NOMO-1 (cell line): Measurements from ENCODE around the gene ABHD17A.

Source experiments
- DNase-seq, 2 experiments: peaks; one replicate each; lab custom pipeline; 2025; ENCODE audit not compliant: unreplicated experiment in 2 of 2; lab: John Stamatoyannopoulos, UW

ABHD17A gene

DNA sequence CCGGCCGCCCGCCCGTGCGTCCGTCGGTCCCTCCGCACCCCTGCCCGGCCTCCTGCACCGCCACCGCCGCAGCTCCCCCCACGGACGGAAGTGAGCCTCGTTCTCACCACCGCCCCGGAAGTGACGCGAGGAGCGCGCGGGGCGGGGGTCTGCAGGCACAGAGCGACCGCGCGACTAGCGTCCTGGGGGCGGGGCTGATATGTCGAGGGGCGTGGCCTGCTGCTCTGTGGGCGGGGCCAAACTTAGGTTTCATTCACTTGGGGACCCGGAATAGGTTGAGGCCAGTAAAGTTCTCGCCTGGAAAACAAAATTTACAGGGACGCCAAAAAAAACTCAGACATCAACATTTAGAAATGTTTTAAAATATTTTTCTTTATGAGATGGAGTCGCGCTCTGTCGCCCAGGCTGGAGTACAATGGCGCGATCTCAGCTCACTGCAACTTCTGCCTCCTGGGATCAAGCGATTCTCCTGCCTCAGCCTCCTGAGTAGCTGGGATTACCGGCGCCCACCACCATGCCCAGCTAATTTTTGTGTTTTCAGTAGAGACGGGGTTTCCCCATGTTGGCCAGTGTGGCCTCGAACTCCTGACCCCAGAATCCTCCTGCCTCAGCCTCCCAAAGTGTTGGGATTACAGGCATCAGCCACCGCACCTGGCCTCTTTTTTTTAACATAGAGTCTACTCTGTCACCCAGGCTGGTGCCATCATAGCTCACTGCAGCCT, at the start of gene ABHD17A:
ABHD17A (minus strand) TSS at position 99 of the 722 bp plus-strand sequence. CDS start 3,930 bp downstream, outside the sequence.
- DNase-seq, result peak; percentile 82 to 95

DNA sequence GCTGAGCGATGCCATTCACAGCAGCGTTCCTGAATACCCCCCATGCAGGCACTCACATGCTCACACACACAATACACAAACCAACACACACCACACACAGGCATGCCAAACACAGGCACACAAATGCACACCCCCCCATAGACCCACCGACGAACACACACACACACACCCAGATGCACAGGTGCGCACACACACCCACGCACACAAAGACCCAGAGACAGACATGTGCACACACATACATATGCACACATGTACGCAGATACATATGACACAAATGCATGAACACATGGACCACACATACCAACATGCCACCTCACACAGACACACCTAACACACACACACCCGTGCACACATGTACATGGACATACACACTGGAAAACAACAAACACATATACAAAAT, 48.6 kb upstream of the ABHD17A start:
- DNase-seq, result no peak

DNA sequence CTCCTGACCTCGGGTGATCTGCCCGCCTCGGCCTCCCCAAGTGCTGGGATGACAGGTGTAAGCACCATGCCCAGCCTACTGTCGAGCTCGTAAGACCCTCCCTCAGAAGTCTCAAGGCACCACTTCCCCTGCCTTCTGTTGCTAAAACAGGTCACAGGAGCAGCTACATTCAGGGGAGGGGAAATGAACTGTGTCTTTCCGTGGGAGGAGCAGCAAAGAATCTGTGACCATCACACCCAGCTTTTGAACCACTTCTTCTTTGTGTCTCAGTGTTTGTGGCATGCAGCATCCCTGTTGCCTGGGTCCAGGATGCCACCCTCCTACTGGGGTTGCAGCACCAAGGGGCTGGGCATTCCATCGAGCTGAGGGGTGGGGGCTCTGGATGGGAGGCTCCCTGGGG, 47.9 kb upstream of the ABHD17A start:
- no peak for DNase-seq

DNA sequence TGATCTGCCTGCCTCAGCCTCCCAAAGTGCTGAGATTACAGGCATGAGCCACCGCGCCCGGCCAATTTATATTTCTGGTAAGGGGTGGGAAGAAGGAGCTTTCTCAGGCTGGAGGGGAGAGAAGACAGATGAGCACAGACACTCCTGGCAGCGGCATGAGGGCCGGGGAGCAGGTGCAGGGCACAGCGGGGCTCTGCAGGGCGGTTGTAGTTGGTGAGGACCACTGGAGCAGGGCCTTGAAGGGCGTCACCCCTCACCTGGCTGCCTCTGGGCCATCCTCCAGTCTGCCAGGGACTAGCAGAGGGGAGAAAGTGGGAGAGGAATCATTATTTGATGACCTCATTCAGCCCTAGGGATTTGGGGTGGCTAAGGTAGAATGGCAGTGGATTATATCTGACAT, 47.1 kb upstream of the ABHD17A start:
- no peak for DNase-seq

DNA sequence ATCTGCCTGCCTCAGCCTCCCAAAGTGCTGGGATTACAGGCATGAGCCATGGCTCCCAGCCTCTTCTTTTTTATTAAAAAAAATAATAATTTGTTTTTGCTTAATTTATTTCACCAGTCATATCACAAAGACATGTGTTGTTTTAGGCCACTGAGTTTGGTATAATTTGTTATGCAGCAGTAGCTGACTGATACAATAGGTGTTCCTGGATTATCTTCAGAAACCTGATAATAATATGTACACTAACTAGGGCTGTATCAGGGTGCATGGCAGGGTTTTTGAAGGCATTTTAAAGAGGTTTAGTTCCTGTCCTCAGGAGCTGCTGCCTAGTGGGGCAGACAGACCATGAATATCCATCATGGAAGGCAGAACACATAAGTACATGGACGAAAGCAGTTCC, 46.1 kb upstream of the ABHD17A start:
- DNase-seq, result no peak

DNA sequence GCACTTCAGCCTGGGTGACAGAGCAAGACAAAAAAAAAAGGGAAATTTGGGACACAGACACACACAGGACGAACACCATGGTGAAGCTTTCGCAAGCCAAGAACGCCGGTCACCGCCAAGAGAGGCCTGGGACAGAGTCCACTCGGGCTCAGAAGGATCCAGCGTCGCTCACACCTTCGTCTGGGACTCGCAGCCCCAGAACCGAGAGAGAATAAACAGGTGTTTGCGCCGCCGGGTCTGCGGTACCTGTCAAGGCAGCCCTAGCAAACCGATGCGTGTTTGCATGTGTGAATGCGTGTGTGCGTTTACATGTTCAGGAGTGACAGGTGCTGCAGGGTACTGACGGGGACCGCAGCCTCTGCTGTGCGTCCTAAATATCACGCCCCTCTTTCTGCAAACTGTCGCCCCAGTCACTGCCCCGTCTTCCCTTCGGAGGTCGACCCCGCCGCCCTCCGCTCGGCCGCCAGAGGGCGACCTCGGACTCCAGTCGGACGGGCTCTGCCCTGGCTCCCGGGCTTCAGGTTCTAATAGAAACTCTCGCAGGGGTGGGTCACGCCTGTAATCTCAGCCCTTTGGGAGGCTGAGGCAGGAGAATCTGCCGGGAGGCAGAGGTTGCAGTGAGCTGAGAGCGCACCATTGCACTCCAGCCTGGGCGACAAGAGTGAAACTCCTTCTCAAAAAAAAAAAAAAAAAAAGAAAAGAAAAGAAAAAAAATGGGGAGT, 43.9 kb upstream of the ABHD17A start:
- DNase-seq, result peak; percentile 63 to 73

DNA sequence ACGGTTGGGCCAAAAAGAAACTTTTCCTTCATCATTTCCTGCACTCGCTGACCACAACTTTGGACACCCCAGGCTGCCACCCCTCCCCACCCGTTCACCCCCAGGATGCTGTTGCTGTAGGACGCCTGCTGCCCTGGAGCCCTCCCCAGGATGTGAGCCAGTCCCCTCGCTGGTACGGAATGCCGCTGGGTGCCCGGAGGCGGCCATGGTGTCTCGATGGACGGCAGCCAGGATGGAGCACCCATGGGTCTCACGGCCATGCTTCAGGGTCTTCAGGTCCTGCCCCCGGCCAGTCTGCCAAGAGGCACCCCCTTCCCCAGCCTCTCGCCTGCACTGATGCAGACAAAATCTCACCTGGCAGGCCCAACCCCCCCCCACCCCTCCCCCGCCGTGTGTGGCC, 40.2 kb upstream of the ABHD17A start:
- no peak for DNase-seq

DNA sequence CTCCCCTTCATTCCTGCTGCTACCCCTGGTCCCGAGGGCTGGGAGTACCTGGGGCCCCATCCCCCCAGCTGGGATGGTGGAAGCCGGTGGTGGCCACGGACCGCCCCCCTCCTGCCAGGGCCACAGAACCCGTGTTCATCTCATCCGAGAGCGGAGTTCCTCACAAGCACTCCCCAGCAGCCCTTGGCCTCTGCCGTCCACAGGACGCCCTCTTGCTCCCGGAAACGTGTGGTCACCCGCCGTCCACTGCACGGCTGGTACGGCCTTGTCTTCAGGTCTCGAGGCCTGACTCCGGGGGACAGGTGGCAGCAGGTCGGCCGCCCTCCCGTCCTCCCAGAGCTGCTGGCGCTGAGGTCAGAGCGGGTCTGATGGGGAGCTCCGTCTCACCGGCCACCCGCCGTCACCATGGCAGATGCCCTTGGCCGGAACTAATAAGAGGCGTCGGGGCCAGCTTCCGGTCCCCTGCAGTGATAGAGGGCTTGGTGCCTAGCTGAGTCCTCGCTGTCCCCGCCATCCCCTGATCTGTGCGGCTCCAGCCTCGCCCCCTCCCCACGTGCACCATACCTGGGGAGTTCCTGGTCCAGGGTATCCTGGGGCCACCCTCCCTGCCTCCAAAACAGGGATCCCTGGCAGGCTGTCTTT, 39.1 kb upstream of the ABHD17A start:
- DNase-seq, result no peak

DNA sequence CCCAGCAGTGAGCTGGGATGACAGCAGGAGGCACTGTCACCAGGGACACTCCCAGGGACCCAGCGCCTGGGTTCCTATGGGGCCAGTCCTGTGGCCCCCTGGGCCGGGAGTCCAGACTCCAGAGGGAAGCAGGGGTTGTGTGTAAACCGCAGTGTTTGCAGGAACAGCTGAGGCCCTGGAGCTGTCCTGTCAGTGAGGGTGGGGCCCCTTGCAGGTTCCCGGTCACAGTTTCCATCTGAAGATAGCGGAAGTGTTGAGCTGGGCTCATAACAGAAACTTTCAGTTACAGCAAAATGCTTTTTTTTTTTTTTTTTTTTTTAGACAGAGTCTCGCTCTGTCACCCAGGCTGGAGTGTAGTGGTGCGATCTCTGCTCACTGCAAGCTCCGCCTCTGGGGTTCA, 38.0 kb upstream of the ABHD17A start:
- DNase-seq, result peak; percentile 74 to 89

DNA sequence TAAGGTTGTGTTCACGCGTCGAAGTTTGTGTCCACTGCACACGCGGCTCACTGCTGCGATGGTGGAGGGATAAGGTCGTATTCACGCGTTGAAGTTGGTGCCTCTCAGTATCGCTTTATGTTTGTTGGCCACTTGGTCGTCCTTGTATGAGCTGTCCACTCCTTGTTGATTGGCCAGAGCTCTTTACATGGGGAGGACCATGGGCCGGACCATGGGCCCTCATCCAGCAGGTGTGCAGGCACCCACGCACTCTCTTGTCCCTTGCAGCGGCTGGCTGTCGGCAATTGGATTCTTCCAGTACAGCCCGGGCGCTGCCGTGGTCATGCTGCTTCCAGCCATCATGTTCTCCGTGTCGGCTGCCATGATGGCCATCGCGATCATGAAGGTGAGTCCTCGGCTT, 37.5 kb upstream of the ABHD17A start:
- no peak for DNase-seq

DNA sequence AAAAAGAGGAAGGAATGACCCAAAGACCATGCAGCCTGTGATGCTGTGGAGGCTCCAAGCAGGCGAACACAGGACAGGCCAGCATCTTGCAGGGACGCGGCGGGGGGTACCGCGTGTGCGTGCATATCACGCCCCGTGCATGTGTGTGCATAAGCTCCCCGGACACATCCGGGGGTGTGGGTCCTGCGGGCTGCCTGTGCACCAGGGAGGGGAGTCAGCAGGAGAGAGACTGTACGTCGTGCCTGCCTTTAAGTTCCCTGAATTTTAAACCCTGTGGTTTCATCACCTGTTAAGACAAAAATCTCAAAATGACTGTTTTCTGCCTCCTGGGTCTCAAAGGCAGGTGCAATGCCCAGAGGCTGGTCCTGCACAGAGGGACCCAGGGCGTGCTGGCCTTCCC, 36.5 kb upstream of the ABHD17A start:
- no peak for DNase-seq

DNA sequence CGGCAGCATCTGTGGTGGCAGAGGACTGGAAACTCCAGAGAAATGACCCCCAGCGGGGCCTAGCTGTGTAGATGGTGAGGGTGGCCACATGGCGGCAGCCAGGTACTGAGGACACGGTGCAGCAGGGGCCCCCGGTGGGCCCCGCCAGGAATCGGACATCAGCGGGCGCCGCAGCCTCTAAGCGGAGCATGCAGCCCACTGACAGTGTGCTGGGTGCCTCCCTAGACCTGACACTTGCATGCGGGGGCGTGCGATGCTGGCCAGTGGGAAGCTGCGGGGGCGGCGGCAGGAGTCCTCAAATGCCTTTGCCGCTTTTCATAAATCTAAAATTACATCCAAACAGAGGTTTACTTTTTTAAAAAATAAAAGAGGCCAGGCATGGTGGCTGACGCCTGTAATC, 36.0 kb upstream of the ABHD17A start:
- no peak for DNase-seq

DNA sequence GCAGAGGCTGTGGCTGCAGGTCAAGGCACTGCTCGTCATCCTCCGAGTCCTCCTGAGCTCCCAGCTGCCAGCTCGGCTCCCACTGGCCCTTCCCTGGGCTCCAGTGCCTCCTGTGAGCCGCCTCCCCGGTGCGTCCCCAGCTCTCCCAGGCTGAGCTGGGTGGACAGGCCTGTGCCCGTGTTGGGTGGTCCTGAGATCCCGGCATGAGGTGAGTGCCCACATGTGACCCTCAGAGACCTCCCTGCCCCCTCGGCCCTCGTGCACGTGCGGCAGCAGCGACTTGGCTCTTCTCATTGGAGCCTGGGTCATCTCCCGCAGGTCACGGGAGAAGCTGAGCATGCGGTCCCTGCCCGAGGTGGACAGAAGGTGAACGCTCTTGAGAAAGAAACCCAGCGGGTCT, 35.3 kb upstream of the ABHD17A start:
- DNase-seq, result no peak

DNA sequence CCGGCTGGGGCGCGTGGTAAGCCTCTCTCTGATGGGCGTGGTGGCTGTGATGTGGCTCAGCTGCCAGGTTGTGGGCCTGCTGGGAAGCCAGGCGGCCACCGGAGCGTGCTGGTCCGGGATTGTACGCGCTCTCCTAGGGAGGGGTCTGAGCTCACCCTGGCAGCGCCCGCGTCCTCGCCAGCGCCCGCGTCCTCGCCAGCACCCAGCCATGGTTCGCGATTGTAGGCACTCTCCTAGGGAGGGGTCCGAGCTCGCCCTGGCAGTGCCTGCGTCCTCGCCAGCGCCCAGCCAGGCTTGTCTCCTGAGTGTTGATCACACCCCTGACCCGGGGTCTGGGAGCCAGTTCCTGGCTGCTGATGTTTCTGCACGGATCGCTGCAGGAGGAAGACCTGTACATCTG, 33.7 kb upstream of the ABHD17A start:
- no peak for DNase-seq

DNA sequence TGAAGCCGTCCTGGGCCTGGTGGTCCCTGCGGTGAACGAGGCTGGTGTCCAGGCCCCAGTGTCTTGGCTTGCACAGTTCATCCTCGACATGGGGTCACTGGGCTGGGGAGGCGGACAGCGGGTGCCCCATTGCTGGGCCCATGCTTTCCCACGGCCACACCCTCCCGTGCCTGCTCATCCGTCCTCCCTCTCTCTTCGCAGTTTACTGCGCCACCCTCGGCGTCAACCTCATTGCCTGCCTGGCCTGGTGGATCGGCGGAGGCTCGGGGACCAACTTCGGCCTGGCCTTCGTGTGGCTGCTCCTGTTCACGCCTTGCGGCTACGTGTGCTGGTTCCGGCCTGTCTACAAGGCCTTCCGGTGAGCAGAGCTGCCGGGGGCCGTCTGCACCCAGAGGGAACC, 32.6 kb upstream of the ABHD17A start:
- DNase-seq, result no peak

DNA sequence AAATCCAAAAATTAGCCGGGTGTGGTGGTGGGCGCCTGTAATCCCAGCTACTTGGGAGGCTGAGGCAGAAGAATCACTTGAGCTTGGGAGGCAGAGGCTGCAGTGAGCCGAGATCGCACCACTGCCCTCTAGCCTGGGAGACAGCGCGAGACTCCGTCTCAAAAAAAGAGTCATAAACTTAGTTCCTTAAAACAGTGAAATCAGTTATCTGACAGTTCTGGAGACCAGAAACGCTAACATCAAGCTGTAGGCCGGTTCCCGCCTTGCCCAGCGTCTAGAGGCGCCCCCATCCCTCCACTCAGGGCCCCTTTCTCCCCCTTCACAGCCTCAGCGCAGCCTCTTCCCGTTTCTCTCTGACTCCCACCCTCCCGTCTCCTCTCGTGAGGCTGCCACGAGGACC, 31.9 kb upstream of the ABHD17A start:
- peak in 1 of 2 experiments; percentile 20 for DNase-seq

DNA sequence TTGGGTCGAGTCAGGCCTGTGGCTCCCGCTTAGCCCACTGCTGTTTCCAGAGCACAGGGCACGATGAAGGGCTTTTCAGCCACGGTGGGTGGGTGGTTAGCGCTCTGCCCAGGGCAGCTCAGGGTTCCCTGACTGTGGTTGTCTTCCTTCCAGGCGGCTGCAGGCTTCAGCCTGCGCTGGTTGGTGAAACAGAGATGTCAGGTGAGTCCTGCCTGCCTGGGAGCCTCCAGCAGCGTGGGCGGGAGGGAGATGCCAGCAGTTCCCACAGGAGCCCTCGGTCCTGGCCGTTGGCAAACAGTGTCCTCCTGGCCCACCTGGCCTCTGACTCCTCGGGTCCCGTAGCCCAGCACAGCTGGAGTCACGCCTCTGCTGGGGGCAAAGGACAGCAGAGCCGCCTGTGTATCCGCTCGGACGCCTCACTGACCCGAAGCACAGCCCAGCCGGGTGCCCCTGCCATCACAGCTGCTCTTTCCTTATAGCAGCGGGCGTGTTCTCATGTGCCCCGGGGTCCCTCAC, 29.6 kb upstream of the ABHD17A start:
- no peak for DNase-seq

DNA sequence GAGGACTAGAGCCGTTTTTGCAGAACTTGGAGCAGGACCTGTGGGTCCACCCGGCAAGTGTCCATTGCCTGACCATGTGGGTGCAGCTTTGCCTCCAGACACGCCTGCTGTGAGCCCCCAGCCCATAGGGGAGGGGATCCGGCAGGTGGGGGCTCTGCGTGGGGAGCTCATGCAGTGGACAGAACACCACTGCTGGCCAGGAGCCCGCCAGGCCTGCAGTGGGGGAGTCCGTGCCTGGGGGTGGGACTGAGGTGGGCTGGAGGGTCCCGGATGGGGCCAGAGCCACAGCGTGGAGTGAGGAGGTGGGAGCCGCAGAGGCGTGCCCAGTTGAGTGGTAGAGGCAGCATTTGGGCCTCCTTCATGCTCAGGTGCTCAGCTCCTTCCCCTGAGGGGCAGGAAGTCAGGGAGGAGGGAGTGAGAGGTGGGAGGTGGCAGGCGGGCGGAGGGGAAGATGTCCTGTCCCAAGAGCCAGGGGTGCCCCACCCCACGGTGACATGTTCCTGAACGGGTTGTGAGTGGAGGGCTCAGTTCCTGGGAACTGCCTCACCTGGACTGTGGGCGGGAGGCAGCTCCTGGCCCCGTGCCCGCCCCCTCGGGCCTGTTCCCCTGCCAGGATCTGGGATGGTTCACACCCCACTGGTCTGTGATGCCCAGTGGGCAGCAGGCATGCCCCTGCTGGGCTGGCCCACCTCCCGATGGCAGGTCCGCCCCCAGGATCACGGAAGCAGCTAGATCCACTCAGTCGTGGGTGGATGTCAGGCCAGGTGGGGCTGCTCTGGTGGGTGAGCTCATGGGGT, 28.7 kb upstream of the ABHD17A start:
- no peak for DNase-seq

DNA sequence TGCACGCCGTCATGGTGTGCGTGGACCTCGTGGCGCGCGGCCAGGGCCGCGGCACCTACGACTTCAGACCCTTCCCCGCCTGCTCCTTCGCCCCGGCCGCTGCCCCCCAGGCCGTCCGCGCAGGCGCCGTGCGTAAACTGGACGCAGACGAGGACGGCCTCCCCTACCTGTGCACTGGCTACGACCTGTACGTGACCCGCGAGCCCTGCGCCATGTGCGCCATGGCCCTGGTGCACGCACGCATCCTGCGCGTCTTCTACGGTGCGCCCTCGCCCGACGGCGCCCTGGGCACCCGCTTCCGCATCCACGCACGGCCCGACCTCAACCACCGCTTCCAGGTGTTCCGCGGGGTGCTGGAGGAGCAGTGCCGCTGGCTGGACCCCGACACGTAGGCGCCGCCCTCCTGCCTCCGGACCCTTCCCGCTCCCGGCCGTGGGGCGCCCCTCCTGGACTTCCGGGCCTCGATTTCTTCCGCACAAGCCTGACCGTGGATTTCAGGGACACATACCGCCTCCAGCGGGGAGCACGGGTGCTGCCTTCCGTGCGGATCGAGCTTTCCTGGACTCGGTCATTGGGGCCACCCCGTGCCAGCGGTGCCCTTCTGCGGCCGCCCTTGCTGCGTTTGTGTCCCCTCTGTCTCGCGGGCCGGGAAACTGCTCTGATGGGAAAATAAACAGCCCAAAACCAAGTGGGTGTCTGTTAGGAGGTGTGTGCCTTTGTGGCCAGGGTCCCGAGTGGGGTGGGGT, 27.6 kb upstream of the ABHD17A start:
- DNase-seq, result no peak

DNA sequence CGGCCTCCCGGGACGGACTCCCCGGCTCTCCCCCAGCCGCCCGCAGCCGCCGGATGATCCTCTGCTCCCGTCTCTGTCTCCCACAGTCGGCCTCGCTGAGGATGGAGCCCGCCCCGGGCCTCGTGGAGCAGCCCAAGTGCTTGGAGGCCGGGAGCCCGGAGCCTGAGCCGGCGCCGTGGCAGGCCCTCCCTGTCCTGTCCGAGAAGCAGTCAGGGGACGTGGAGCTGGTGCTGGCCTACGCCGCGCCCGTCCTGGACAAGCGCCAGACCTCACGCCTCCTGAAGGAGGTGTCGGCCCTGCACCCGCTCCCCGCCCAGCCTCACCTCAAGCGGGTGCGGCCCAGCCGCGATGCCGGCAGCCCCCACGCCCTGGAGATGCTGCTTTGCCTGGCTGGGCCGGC, 26.7 kb upstream of the ABHD17A start:
- DNase-seq, result no peak
